ENCODE results near the gene PDCD1LG2.

The PDCD1LG2 gene

DNA sequence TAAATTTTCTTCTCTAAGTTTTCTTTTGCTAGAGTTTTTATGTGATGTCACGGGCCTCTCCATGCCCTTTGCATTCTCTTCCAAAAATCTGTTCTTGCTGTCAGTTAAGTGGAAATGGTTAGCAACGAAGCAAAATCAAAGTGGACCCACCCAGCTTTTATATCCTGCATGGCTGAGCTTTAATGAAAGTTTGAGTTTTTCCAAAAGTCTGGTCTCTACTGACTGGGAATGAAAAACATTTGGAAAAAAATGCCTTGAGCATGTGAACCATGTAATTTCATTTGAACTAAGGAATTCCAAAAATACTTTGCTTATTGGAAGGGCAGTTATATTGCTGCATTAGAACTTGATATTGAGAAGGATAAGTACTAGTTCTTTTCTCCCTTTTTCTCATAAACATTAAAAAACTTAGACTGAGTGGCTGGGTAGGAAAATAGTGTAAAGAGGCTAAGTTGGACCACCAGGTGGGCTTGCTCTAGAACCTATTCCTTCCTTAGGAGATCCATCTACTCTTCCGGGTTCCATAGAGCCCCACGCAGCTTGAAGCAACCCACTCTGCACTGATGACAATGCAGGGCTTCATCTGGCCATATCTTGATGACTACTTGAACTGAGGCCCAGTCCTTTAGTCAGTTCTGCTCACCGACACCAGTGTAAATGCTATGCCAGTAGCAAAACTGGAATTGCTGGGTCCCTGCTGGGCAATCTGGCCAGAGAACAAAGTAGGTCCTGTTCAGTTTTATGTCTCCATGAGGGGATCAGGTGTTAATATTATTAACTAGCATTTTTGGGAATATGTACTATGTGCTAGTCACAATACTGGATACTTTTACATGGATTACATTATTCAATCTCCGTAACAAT lies 101.2 kb downstream of the PDCD1LG2 start:
- Histone ChIP-seq H3F3A (ENCODE audit: low read depth) (no peaks in the 10 kb centered on the region), H3K4me2 (ENCODE audit: low read depth, low read length, poor library complexity, severe bottlenecking) (no peak overlapping the region), H3K36me3 (ENCODE audit: insufficient read depth, low read length) (no peaks in the 10 kb centered on the region), H3K9me3 (ENCODE audit: insufficient read depth, low read depth, low read length) (no peaks in the 10 kb centered on the region), H4K20me1 (ENCODE audit: insufficient read depth, low read length, poor library complexity, severe bottlenecking) (no peaks in the 10 kb centered on the region), H3K9me2 (replicated peaks; ENCODE audit: low read depth, low read length) (no peaks in the 10 kb centered on the region), H3K9ac (ENCODE audit: low read depth, low read length, poor library complexity, severe bottlenecking) (no peak overlapping the region), H3K4me3 (ENCODE audit: low read length, poor library complexity, severe bottlenecking) (no peak overlapping the region), H3K4me1 (ENCODE audit: insufficient read depth, low read length, poor library complexity, severe bottlenecking) (peaks cover 10% of the 10 kb centered on the region), H3K79me2 (ENCODE audit: insufficient read depth, low read length) (no peaks in the 10 kb centered on the region), H2AFZ (ENCODE audit: low read length) (no peak overlapping the region), H3K27me3 (ENCODE audit: insufficient read depth, low read length, poor library complexity, severe bottlenecking) (no peaks in the 10 kb centered on the region)
- TF ChIP-seq EZH2phosphoT487 (IDR thresholded peaks at IDR 0.05; ENCODE audit: borderline replicate concordance), result no peak
- TF ChIP-seq, protein P1, sequence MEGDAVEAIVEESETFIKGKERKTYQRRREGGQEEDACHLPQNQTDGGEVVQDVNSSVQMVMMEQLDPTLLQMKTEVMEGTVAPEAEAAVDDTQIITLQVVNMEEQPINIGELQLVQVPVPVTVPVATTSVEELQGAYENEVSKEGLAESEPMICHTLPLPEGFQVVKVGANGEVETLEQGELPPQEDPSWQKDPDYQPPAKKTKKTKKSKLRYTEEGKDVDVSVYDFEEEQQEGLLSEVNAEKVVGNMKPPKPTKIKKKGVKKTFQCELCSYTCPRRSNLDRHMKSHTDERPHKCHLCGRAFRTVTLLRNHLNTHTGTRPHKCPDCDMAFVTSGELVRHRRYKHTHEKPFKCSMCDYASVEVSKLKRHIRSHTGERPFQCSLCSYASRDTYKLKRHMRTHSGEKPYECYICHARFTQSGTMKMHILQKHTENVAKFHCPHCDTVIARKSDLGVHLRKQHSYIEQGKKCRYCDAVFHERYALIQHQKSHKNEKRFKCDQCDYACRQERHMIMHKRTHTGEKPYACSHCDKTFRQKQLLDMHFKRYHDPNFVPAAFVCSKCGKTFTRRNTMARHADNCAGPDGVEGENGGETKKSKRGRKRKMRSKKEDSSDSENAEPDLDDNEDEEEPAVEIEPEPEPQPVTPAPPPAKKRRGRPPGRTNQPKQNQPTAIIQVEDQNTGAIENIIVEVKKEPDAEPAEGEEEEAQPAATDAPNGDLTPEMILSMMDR (conservative IDR thresholded peaks at IDR 0.05; ENCODE audit: low read length), result no peak

DNA sequence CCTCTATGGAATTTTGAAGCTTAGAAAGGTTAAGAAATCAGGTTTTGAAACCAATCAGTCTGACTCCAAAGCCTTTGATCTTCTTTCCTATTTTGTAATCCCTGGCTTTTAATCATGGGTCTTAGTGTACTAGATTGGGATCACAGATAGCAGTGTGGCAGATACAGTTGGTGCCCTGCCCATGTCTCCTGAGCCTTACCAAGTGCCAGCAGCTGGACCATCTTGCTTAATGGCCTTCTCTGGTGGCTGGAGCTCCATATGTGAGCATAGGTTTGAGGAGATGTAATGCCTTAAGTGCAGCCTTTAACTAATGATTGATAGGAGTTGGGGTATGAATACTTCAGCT lies 101.8 kb downstream of the PDCD1LG2 start:
- no peaks in the 10 kb centered on the region for H3K79me2 ChIP-seq (ENCODE audit: insufficient read depth, low read length)
- no peaks in the 10 kb centered on the region for H3K9me3 ChIP-seq (ENCODE audit: insufficient read depth, low read depth, low read length)

DNA sequence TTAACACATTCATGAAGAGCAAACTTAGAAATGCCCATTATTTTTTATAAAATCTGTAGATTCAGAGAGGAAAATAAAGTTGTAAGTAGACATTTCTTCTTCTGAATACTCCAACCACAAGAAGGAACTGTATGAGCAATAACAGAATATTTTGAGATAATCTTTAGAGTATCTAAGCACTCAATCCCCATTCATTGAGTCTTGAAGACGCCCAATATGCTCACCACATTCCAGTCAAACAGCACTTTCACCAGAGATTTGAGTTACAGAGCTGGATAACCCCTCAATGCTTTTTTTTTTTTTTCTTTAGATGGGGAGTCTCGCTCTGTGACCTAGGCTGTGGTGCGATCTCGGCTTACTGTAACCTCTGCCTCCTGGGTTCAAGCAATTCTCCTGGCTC lies 103.9 kb downstream of the PDCD1LG2 start:
- H2AFZ ChIP-seq (ENCODE audit: low read length), result no peak overlapping the region
- H3K79me2 ChIP-seq (ENCODE audit: insufficient read depth, low read length), result no peaks in the 10 kb centered on the region
- no peak overlapping the region for H3K4me2 ChIP-seq (ENCODE audit: low read depth, low read length, poor library complexity, severe bottlenecking)
- TF ChIP-seq, protein P1 (conservative IDR thresholded peaks at IDR 0.05; ENCODE audit: low read length), result no peak
- H3K9me2 ChIP-seq (replicated peaks; ENCODE audit: low read depth, low read length), result no peaks in the 10 kb centered on the region
- no peak overlapping the region for H3K9ac ChIP-seq (ENCODE audit: low read depth, low read length, poor library complexity, severe bottlenecking)
- no peaks in the 10 kb centered on the region for H4K20me1 ChIP-seq (ENCODE audit: insufficient read depth, low read length, poor library complexity, severe bottlenecking)
- no peaks in the 10 kb centered on the region for H3F3A ChIP-seq (ENCODE audit: low read depth)
- H3K9me3 ChIP-seq (ENCODE audit: insufficient read depth, low read depth, low read length), result no peaks in the 10 kb centered on the region
- peaks cover 17% of the 10 kb centered on the region for H3K4me1 ChIP-seq (ENCODE audit: insufficient read depth, low read length, poor library complexity, severe bottlenecking)
- no peaks in the 10 kb centered on the region for H3K36me3 ChIP-seq (ENCODE audit: insufficient read depth, low read length)
- H3K4me3 ChIP-seq (ENCODE audit: low read length, poor library complexity, severe bottlenecking), result no peak overlapping the region
- no peaks in the 10 kb centered on the region for H3K27me3 ChIP-seq (ENCODE audit: insufficient read depth, low read length, poor library complexity, severe bottlenecking)

More for the DNA sequence above, 101.8 kb downstream of the PDCD1LG2 start:
- H2AFZ ChIP-seq (ENCODE audit: low read length), result no peak overlapping the region
- H3K4me2 ChIP-seq (ENCODE audit: low read depth, low read length, poor library complexity, severe bottlenecking), result no peak overlapping the region
- no peaks in the 10 kb centered on the region for H3K9me2 ChIP-seq (replicated peaks; ENCODE audit: low read depth, low read length)
- no peak overlapping the region for H3K4me3 ChIP-seq (ENCODE audit: low read length, poor library complexity, severe bottlenecking)
- peaks cover 10% of the 10 kb centered on the region for H3K4me1 ChIP-seq (ENCODE audit: insufficient read depth, low read length, poor library complexity, severe bottlenecking)
- H3K27me3 ChIP-seq (ENCODE audit: insufficient read depth, low read length, poor library complexity, severe bottlenecking), result no peaks in the 10 kb centered on the region
- TF ChIP-seq, protein P1 (conservative IDR thresholded peaks at IDR 0.05; ENCODE audit: low read length), result no peak
- no peak for TF ChIP-seq EZH2phosphoT487 (IDR thresholded peaks at IDR 0.05; ENCODE audit: borderline replicate concordance)
- H3K36me3 ChIP-seq (ENCODE audit: insufficient read depth, low read length), result no peaks in the 10 kb centered on the region
- H3K9ac ChIP-seq (ENCODE audit: low read depth, low read length, poor library complexity, severe bottlenecking), result no peak overlapping the region
- no peaks in the 10 kb centered on the region for H3F3A ChIP-seq (ENCODE audit: low read depth)
- no peaks in the 10 kb centered on the region for H4K20me1 ChIP-seq (ENCODE audit: insufficient read depth, low read length, poor library complexity, severe bottlenecking)
